GM20431 (cell line): ENCODE data around the gene HOXA10.

Experiments used
- in situ Hi-C: fragments of 300-500 bp; cut with MseI, MboI; formaldehyde crosslinking; loops from one replicate; pipeline ENCODE4 v1.15.0; 2020; ENCODE audit warnings: low sequenced_read_pairs; ENCODE audit not compliant: unreplicated experiment

The HOXA10 gene

GRCh38 chr7:27173956-27174873 lies at the start of gene HOXA10:
Gene HOXA10, minus strand, starts transcription at chr7:27174320. Its CDS starts 14 bp downstream, at chr7:27174306.
- in situ Hi-C loops, result loop anchor here (25.0 kb wide), 2 partner anchors 787 to 1312 kb away; no protein-coding TSS in a partner anchor

- in situ Hi-C loops, result loop anchor here (25.0 kb wide), 1 partner anchor 341 kb away; no protein-coding TSS in a partner anchor
Observed at GRCh38 chr7:27221201-27221797, 47.2 kb upstream of the HOXA10 start.

GRCh38 chr7:27220440-27220955 lies 46.4 kb upstream of the HOXA10 start:
- in situ Hi-C loops, result loop anchor here (25.0 kb wide), 1 partner anchor 342 kb away; no protein-coding TSS in a partner anchor

GRCh38 chr7:27219821-27220220 lies 45.7 kb upstream of the HOXA10 start:
- in situ Hi-C loops, result loop anchor here (25.0 kb wide), 1 partner anchor 342 kb away; no protein-coding TSS in a partner anchor

GRCh38 chr7:27217951-27218350 lies 43.8 kb upstream of the HOXA10 start:
- in situ Hi-C loops, result loop anchor here (25.0 kb wide), 1 partner anchor 344 kb away; no protein-coding TSS in a partner anchor

- in situ Hi-C loops, result loop anchor here (25.0 kb wide), 1 partner anchor 347 kb away; no protein-coding TSS in a partner anchor
Observed at GRCh38 chr7:27215356-27215755, 41.2 kb upstream of the HOXA10 start.

- in situ Hi-C loops, result loop anchor here (25.0 kb wide), 1 partner anchor 348 kb away; no protein-coding TSS in a partner anchor
Observed at GRCh38 chr7:27214239-27214950, 40.3 kb upstream of the HOXA10 start.

- in situ Hi-C loops, result loop anchor here (25.0 kb wide), 1 partner anchor 349 kb away; no protein-coding TSS in a partner anchor
Observed at GRCh38 chr7:27213433-27214238, 39.5 kb upstream of the HOXA10 start.

- in situ Hi-C loops, result loop anchor here (25.0 kb wide), 1 partner anchor 350 kb away; no protein-coding TSS in a partner anchor
Observed at GRCh38 chr7:27212497-27213432, 38.6 kb upstream of the HOXA10 start.

GRCh38 chr7:27211764-27212204 lies 37.7 kb upstream of the HOXA10 start:
- in situ Hi-C loops, result loop anchor here (25.0 kb wide), 1 partner anchor 351 kb away; no protein-coding TSS in a partner anchor

- in situ Hi-C loops, result loop anchor here (25.0 kb wide), 1 partner anchor 351 kb away; no protein-coding TSS in a partner anchor
Observed at GRCh38 chr7:27211084-27211446, 36.9 kb upstream of the HOXA10 start.

- in situ Hi-C loops, result loop anchor here (25.0 kb wide), 1 partner anchor 352 kb away; no protein-coding TSS in a partner anchor
Observed at GRCh38 chr7:27210441-27211083, 36.4 kb upstream of the HOXA10 start.

- in situ Hi-C loops, result loop anchor here (10.0 to 25.0 kb wide), 2 partner anchors 352 to 715 kb away; no protein-coding TSS in a partner anchor
Observed at GRCh38 chr7:27209933-27210440, 35.9 kb upstream of the HOXA10 start.

- in situ Hi-C loops, result loop anchor here (10.0 to 25.0 kb wide), 2 partner anchors 353 to 716 kb away; no protein-coding TSS in a partner anchor
Observed at GRCh38 chr7:27208998-27209397, 34.9 kb upstream of the HOXA10 start.

- in situ Hi-C loops, result loop anchor here (10.0 to 25.0 kb wide), 2 partner anchors 355 to 717 kb away; no protein-coding TSS in a partner anchor
Observed at GRCh38 chr7:27207348-27207985, 33.3 kb upstream of the HOXA10 start.
